Osteocyte (in vitro differentiated cells): ENCODE data around the gene ZSWIM9. TPM values are rescaled to one million over a fixed set of nuclear protein-coding genes. Genes with fewer than 3 reads are reported as not detected.

Experiments used
- DNase-seq: peaks from one replicate; pipeline ENCODE4 v3.0.0; 2021; ENCODE audit warnings: mixed read lengths; ENCODE audit not compliant: unreplicated experiment; ENCODE audit errors: extremely low spot score
- H3K27ac Mint-ChIP-seq: one replicate; pipeline ENCODE4 v1.8.0; 2021; ENCODE audit warnings: mild to moderate bottlenecking, mixed read lengths; ENCODE audit not compliant: unreplicated experiment
- H3K27me3 Mint-ChIP-seq: one replicate; pipeline ENCODE4 v1.8.0; 2021; ENCODE audit warnings: mixed read lengths; ENCODE audit not compliant: unreplicated experiment
- H3K36me3 Mint-ChIP-seq: one replicate; pipeline ENCODE4 v1.8.0; 2021; ENCODE audit warnings: mixed read lengths; ENCODE audit not compliant: unreplicated experiment
- H3K4me1 Mint-ChIP-seq: one replicate; pipeline ENCODE4 v1.8.0; 2021; ENCODE audit warnings: mixed read lengths; ENCODE audit not compliant: unreplicated experiment
- H3K4me3 Mint-ChIP-seq: one replicate; pipeline ENCODE4 v1.8.0; 2021; ENCODE audit warnings: mild to moderate bottlenecking, moderate library complexity, mixed read lengths; ENCODE audit not compliant: unreplicated experiment
- H3K9me3 Mint-ChIP-seq: one replicate; pipeline ENCODE4 v1.8.0; 2021; ENCODE audit warnings: mixed read lengths; ENCODE audit not compliant: unreplicated experiment
- CTCF ChIP-seq: fragments of 200-600 bp; sonication (generic); IDR thresholded peaks from 2 replicates; pipeline ENCODE4 v1.5.0; 2021; ENCODE audit warnings: antibody characterized with exemption, mild to moderate bottlenecking, moderate library complexity
- total RNA-seq: library from RNA; stranded (reverse); gene quantifications from 2 replicates; pipeline ENCODE4 v1.2.1, GENCODE V29; 2021

The ZSWIM9 gene
- total RNA-seq, 1 donor from 2014 or later: 6.6 TPM

DNA sequence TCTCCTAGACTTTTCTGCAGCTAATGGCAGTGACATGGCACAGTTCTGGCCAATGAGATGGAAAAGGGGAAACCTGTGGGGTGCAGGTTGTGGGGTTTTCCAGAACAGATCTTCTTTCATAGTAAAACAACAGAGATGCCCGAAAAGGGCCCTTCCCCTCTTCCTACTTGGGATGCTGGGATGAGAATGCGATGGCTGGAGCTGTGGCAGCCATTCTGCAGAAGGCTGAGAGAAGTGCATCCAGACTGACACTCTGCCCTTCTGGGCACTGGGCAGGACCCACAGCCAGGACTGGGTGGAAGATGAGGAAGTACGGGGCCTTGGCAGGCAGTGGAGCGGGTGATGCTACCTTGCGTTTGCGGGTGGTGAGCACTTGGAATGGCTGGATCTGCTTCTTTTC is 42.9 kb upstream of the ZSWIM9 start:
- Mint-ChIP-seq H3K36me3 (peaks cover 22% of the 10 kb centered on the region), H3K9me3 (no peaks in the 10 kb centered on the region), H3K4me3 (no peak overlapping the region), H3K4me1 (peaks cover 18% of the 10 kb centered on the region), H3K27ac (no peak overlapping the region), H3K27me3 (no peaks in the 10 kb centered on the region)
- DNase-seq: no peak
- no peak for TF ChIP-seq CTCF

DNA sequence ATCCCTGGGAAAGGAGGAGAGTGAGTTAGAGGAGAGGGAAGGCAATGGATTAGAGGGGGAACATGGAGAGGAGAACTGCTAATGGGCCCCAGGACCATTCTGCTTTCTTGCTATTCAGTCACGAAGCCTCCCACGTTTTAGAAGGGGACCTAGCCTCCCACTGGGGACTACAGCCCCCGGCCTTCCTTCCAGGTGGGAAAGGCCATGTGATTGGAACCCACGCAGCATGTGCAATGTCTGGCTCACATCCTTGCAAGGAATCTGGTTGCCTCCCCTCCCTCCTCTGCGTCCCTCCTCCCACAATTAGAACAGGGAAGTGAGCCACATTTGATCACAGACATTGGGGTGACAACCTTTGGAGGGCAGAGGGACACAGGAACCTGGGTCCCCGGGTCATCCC is 37.4 kb upstream of the ZSWIM9 start:
- Mint-ChIP-seq H3K4me1 (no peaks in the 10 kb centered on the region), H3K9me3 (no peaks in the 10 kb centered on the region), H3K4me3 (no peak overlapping the region), H3K27ac (no peak overlapping the region), H3K36me3 (peaks cover 10% of the 10 kb centered on the region), H3K27me3 (no peaks in the 10 kb centered on the region)
- no peak for DNase-seq
- no peak for TF ChIP-seq CTCF

- Mint-ChIP-seq H3K4me1 (peaks cover 3% of the 10 kb centered on the region), H3K27ac (no peak overlapping the region), H3K36me3 (peaks cover 4% of the 10 kb centered on the region), H3K9me3 (no peaks in the 10 kb centered on the region), H3K27me3 (no peaks in the 10 kb centered on the region), H3K4me3 (no peak overlapping the region)
- no peak for DNase-seq
- TF ChIP-seq CTCF: no peak
These were observed 35.1 kb upstream of the ZSWIM9 start for GRCh38 chr19:48135411-48135810.

DNA sequence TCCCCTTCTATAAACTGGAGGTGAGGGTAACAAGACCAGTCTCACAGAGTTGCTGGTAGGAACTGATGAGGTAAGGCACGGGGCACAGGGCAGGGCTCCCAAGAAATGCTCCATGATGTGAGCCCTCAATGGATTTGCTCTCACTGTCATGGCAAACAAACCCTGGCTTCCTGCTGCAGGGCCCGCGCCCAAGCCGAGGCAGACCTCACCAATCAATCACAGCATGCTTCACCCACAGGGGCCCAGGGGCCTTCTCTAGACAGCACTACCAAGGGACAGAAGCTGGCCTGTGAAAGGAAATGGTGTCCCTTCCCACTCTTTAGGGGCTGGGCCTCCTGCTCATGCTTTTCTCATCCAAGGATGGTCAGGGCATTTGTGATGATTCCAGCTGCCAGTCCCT is 33.9 kb upstream of the ZSWIM9 start:
- peaks cover 3% of the 10 kb centered on the region for H3K4me1 Mint-ChIP-seq
- TF ChIP-seq CTCF: no peak
- DNase-seq: no peak
- H3K9me3 Mint-ChIP-seq: no peaks in the 10 kb centered on the region
- no peak overlapping the region for H3K27ac Mint-ChIP-seq
- no peaks in the 10 kb centered on the region for H3K36me3 Mint-ChIP-seq
- no peaks in the 10 kb centered on the region for H3K27me3 Mint-ChIP-seq
- H3K4me3 Mint-ChIP-seq: no peak overlapping the region

- peaks cover 3% of the 10 kb centered on the region for H3K4me1 Mint-ChIP-seq
- no peak for TF ChIP-seq CTCF
These were observed 33.1 kb upstream of the ZSWIM9 start for GRCh38 chr19:48137411-48137810.

More at GRCh38 chr19:48137411-48137810, 33.1 kb upstream of the ZSWIM9 start:
- no peak overlapping the region for H3K4me3 Mint-ChIP-seq
- no peak overlapping the region for H3K27ac Mint-ChIP-seq
- no peaks in the 10 kb centered on the region for H3K36me3 Mint-ChIP-seq
- DNase-seq: no peak
- no peaks in the 10 kb centered on the region for H3K27me3 Mint-ChIP-seq
- no peaks in the 10 kb centered on the region for H3K9me3 Mint-ChIP-seq
